AG04450 (cell line): ENCODE measurements around the gene LRP8. TPM values are rescaled to one million over a fixed set of nuclear protein-coding genes. Genes with fewer than 3 reads are reported as not detected.

Experiments used
- CTCF ChIA-PET: fragments of 300-600, 350-600 bp; formaldehyde crosslinking; extraction: SDS; loops from one replicate; lab custom pipeline; 2022; ENCODE audit warnings: antibody characterized with exemption, inconsistent platforms; lab: Charles Lee
- POLR2A ChIA-PET: fragments of 350-600 bp; formaldehyde crosslinking; extraction: SDS; loops from one replicate; lab custom pipeline; 2021; ENCODE audit warnings: antibody characterized with exemption, inconsistent platforms; lab: Yijun Ruan, JAX
- DNase-seq: peaks from one replicate; pipeline ENCODE4 v3.0.0-alpha.2; 2011; ENCODE audit warnings: low read depth, low spot score
- H3K27ac ChIP-seq: one replicate; pipeline ENCODE4 v1.5.1; 2012; ENCODE audit warnings: low read depth, low read length, control low read depth
- H3K27me3 ChIP-seq: one replicate; pipeline ENCODE4 v1.6.0; 2012; ENCODE audit warnings: low read length; ENCODE audit not compliant: control insufficient read depth, insufficient read depth
- H3K4me3 ChIP-seq: 2 replicates; pipeline ENCODE4 v1.5.1; 2011; ENCODE audit warnings: mild to moderate bottlenecking, low read depth, low read length, control low read depth
- H3K9me3 ChIP-seq: 2 replicates; pipeline ENCODE4 v1.5.1; 2012; ENCODE audit warnings: low read length; ENCODE audit not compliant: control insufficient read depth, insufficient read depth
- polyA plus RNA-seq: library from polyadenylated mRNA; depleted of rRNA; stranded (reverse); fragments of >200 nt; gene quantifications from 2 replicates; pipeline ENCODE4 v1.2.3, GENCODE V29; 2011
- TF ChIP-seq, protein P1 (sequence below): IDR thresholded peaks from 2 replicates; pipeline ENCODE4 v1.5.1; 2011; ENCODE audit warnings: low read depth, low read length, control low read depth, inconsistent platforms

Gene LRP8
- polyA plus RNA-seq, 1 experiment, result 5.0 TPM

GRCh38 chr1:53280496-53280895, 47.4 kb downstream of the LRP8 start:
- POLR2A ChIA-PET, result no interaction called here
- TF ChIP-seq, protein P1, sequence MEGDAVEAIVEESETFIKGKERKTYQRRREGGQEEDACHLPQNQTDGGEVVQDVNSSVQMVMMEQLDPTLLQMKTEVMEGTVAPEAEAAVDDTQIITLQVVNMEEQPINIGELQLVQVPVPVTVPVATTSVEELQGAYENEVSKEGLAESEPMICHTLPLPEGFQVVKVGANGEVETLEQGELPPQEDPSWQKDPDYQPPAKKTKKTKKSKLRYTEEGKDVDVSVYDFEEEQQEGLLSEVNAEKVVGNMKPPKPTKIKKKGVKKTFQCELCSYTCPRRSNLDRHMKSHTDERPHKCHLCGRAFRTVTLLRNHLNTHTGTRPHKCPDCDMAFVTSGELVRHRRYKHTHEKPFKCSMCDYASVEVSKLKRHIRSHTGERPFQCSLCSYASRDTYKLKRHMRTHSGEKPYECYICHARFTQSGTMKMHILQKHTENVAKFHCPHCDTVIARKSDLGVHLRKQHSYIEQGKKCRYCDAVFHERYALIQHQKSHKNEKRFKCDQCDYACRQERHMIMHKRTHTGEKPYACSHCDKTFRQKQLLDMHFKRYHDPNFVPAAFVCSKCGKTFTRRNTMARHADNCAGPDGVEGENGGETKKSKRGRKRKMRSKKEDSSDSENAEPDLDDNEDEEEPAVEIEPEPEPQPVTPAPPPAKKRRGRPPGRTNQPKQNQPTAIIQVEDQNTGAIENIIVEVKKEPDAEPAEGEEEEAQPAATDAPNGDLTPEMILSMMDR, result no peak
- H3K27ac ChIP-seq, result no peak overlapping the region

GRCh38 chr1:53279296-53280200, 48.3 kb downstream of the LRP8 start:
- ChIA-PET CTCF (interaction anchor here (0.7 to 4.7 kb wide), 13 partner anchors 9 to 646 kb away, joined by 3 to 127 read pairs (median 7); no protein-coding TSS in a partner anchor), POLR2A (interaction anchor here (0.5 kb wide), 1 partner anchor 63 kb away, joined by 4 read pairs; no protein-coding TSS in a partner anchor)
- no peak overlapping the region for H3K27ac ChIP-seq
- H3K27me3 ChIP-seq, result no peaks in the 10 kb centered on the region
- no peaks in the 10 kb centered on the region for H3K9me3 ChIP-seq
- H3K4me3 ChIP-seq, result no peak overlapping the region
- TF ChIP-seq, protein P1, result no peak
- DNase-seq, result no peak

More at GRCh38 chr1:53280496-53280895, 47.4 kb downstream of the LRP8 start:
- Histone ChIP-seq H3K27me3 (no peaks in the 10 kb centered on the region), H3K4me3 (no peak overlapping the region), H3K9me3 (no peaks in the 10 kb centered on the region)
- DNase-seq, result no peak
- CTCF ChIA-PET, result interaction anchor here (0.9 to 4.7 kb wide), 2 partner anchors 107 to 113 kb away, joined by 3 to 127 read pairs; no protein-coding TSS in a partner anchor

- Histone ChIP-seq H3K9me3 (no peaks in the 10 kb centered on the region), H3K4me3 (no peak overlapping the region), H3K27ac (no peak overlapping the region), H3K27me3 (no peaks in the 10 kb centered on the region)
- TF ChIP-seq, protein P1, result peak; percentile 92
- ChIA-PET POLR2A (no interaction called here), CTCF (interaction anchor here (0.5 to 4.7 kb wide), 41 partner anchors 10 to 685 kb away, joined by 3 to 127 read pairs (median 5); no protein-coding TSS in a partner anchor)
- no peak for DNase-seq
These were observed 49.6 kb downstream of the LRP8 start for GRCh38 chr1:53278298-53278725.

GRCh38 chr1:53277326-53277725, 50.5 kb downstream of the LRP8 start:
- DNase-seq, result no peak

More at GRCh38 chr1:53277326-53277725, 50.5 kb downstream of the LRP8 start:
- H3K27me3 ChIP-seq, result no peaks in the 10 kb centered on the region
- no peak overlapping the region for H3K4me3 ChIP-seq
- CTCF ChIA-PET, result interaction anchor here (1.0 to 4.7 kb wide), 16 partner anchors 11 to 221 kb away, joined by 3 to 127 read pairs (median 7); no protein-coding TSS in a partner anchor
- TF ChIP-seq, protein P1, result no peak
- POLR2A ChIA-PET, result no interaction called here
- H3K27ac ChIP-seq, result no peak overlapping the region
- no peaks in the 10 kb centered on the region for H3K9me3 ChIP-seq
